ENCODE results near the gene KCNJ1. TPM values are rescaled to one million over a fixed set of nuclear protein-coding genes. Genes with fewer than 3 reads are reported as not detected.

Gene KCNJ1
- total and polyA plus RNA-seq, 2 donors from 2014 or later = 175 to 355 TPM

GRCh38 chr11:128904303-128904655 is 37.2 kb upstream of the KCNJ1 start:
- no peak overlapping the region for H3K9ac ChIP-seq (ENCODE audit: low read length in 3 of 3)
- H3K9me3 ChIP-seq (ENCODE audit: control insufficient read depth in 2 of 3, insufficient read depth in 1 of 3, low read length in 3 of 3) = no peaks in the 10 kb centered on the region
- intact Hi-C loops (cut with DNase I) = no loop called here
- no peak overlapping the region for H3K27ac ChIP-seq (ENCODE audit: low read depth in 2 of 2, low read length in 2 of 2)
- H3K4me3 ChIP-seq (ENCODE audit: low read length in 3 of 3) = no peak overlapping the region
- peaks cover 0 to 10% (median 4%) of the 10 kb centered on the region in 3 donors for H3K4me1 ChIP-seq (ENCODE audit: control insufficient read depth in 2 of 3, insufficient read depth in 2 of 3, low read depth in 1 of 3, low read length in 3 of 3)
- TF ChIP-seq CTCF (IDR thresholded peaks at IDR 0.05; ENCODE audit: borderline replicate concordance, extremely low read depth, insufficient read depth) = no peak
- DNase-seq = peak in 1 of 5 donors; percentile 68
- no peaks in the 10 kb centered on the region for H3K27me3 ChIP-seq (ENCODE audit: control insufficient read depth, insufficient read depth, low read length)
- no peak for FAIRE-seq
- H3K36me3 ChIP-seq (ENCODE audit: control insufficient read depth in 2 of 3, insufficient read depth in 3 of 3, low read length in 3 of 3) = no peaks in the 10 kb centered on the region

- no peaks in the 10 kb centered on the region for H3K9me3 ChIP-seq (ENCODE audit: control insufficient read depth in 2 of 3, insufficient read depth in 1 of 3, low read length in 3 of 3)
- no peak overlapping the region for H3K9ac ChIP-seq (ENCODE audit: low read length in 3 of 3)
- no peaks in the 10 kb centered on the region for H3K27me3 ChIP-seq (ENCODE audit: control insufficient read depth, insufficient read depth, low read length)
- H3K4me1 ChIP-seq (ENCODE audit: control insufficient read depth in 2 of 3, insufficient read depth in 2 of 3, low read depth in 1 of 3, low read length in 3 of 3) = peaks cover 0 to 6% (median 0%) of the 10 kb centered on the region in 3 donors
- no peaks in the 10 kb centered on the region for H3K36me3 ChIP-seq (ENCODE audit: control insufficient read depth in 2 of 3, insufficient read depth in 3 of 3, low read length in 3 of 3)
- intact Hi-C loops (cut with DNase I) = no loop called here
- H3K4me3 ChIP-seq (ENCODE audit: low read length in 3 of 3) = no peak overlapping the region
- H3K27ac ChIP-seq (ENCODE audit: low read depth in 2 of 2, low read length in 2 of 2) = no peak overlapping the region
- TF ChIP-seq CTCF (IDR thresholded peaks at IDR 0.05; ENCODE audit: borderline replicate concordance, extremely low read depth, insufficient read depth) = no peak
- DNase-seq (peak in 2 of 5 donors; percentile 60 to 77), FAIRE-seq (no peak)
Observed at GRCh38 chr11:128903248-128904061, 36.4 kb upstream of the KCNJ1 start.

- no peak overlapping the region for H3K27ac ChIP-seq (ENCODE audit: low read depth in 2 of 2, low read length in 2 of 2)
- no peaks in the 10 kb centered on the region for H3K36me3 ChIP-seq (ENCODE audit: control insufficient read depth in 2 of 3, insufficient read depth in 3 of 3, low read length in 3 of 3)
- intact Hi-C loops (cut with DNase I) = no loop called here
- peaks cover 0 to 6% (median 0%) of the 10 kb centered on the region in 3 donors for H3K4me1 ChIP-seq (ENCODE audit: control insufficient read depth in 2 of 3, insufficient read depth in 2 of 3, low read depth in 1 of 3, low read length in 3 of 3)
- no peaks in the 10 kb centered on the region for H3K9me3 ChIP-seq (ENCODE audit: control insufficient read depth in 2 of 3, insufficient read depth in 1 of 3, low read length in 3 of 3)
- TF ChIP-seq CTCF (IDR thresholded peaks at IDR 0.05; ENCODE audit: borderline replicate concordance, extremely low read depth, insufficient read depth) = no peak
- H3K9ac ChIP-seq (ENCODE audit: low read length in 3 of 3) = no peak overlapping the region
- FAIRE-seq (no peak), DNase-seq (peak in 1 of 5 donors; percentile 55)
- H3K27me3 ChIP-seq (ENCODE audit: control insufficient read depth, insufficient read depth, low read length) = no peaks in the 10 kb centered on the region
- no peak overlapping the region for H3K4me3 ChIP-seq (ENCODE audit: low read length in 3 of 3)
Observed at GRCh38 chr11:128902515-128903066, 35.5 kb upstream of the KCNJ1 start.
